ENCODE measurements around the gene BSPRY. TPM values are rescaled to one million over a fixed set of nuclear protein-coding genes. Genes with fewer than 3 reads are reported as not detected.
A peak's percentile ranks its signal among the peaks of the same experiment; 100 is the strongest.
"Not testable (repeated sequence)": the region's sequence is repeated elsewhere in the genome, so short reads cannot be mapped to it uniquely, and the experiment has no call there.

BSPRY gene
- total and polyA plus RNA-seq, 4 donors, result 8.8 to 12.7 (median 11.0) TPM

DNA sequence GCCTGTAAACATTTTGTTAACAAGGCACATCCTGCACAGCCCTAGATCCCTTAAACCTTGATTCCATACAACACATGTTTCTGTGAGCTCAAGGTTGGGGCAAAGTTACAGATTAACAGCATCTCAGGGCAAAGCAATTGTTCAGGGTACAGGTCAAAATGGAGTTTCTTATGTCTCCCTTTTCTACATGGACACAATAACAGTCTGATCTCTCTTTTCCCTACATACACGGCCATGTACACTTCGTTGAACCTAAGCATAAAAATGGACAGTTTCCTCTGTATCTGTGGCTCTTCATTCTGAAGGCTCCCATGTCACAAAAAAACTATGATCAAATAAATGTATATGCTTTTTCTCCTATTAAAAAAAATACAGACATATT is 30.5 kb downstream of the BSPRY start:
- not testable (repeated sequence) for H3K9ac ChIP-seq (ENCODE audit: insufficient read depth in 1 of 2, low read length in 2 of 2); DNase-seq; H3K4me1 ChIP-seq (ENCODE audit: control insufficient read depth in 5 of 5, insufficient read depth in 5 of 5, low read length in 5 of 5); H3K27ac ChIP-seq (ENCODE audit: low read depth in 1 of 2, low read length in 1 of 2); H3K9me3 ChIP-seq (ENCODE audit: control insufficient read depth in 4 of 4, insufficient read depth in 3 of 4, low read length in 3 of 4); ATAC-seq (ENCODE audit: insufficient read depth, low FRiP score); H3K36me3 ChIP-seq (ENCODE audit: control insufficient read depth in 4 of 4, insufficient read depth in 4 of 4, low read length in 4 of 4); H3K27me3 ChIP-seq (ENCODE audit: control insufficient read depth in 3 of 3, insufficient read depth in 3 of 3, low read length in 2 of 3); H3K4me3 ChIP-seq
- WGBS, 2 donors, result 90 to 93% methylated on average over 2 of the region's 2 CpGs

DNA sequence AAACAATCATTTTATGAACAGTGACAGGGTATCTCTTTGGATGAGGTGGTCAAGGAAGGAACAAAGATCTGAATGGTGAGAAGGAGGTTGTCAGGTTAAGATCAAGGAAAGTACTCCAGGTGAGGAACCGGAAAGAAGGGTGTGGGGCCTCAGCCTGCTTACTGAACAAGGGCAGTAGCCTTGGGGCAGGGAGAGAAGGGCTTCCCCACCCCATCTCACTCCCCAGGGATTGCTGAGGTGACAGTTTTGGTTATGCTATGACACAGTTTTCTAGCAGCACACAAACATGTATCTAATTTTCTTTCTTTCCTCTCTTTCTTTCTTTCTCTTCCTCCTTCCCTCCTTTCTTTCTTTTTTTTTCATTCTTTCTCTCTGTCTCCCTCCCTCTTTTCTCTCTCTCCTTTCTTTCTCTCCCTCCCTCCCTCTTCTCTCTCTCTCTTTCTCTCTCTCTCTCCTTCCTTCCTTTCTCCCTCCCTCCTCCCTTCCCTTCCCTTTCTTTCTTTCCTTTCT is 31.6 kb downstream of the BSPRY start:
- DNase-seq, result no peak
- 43 to 53% methylated on average over 1 of the region's 1 CpG for WGBS, 2 donors

DNA sequence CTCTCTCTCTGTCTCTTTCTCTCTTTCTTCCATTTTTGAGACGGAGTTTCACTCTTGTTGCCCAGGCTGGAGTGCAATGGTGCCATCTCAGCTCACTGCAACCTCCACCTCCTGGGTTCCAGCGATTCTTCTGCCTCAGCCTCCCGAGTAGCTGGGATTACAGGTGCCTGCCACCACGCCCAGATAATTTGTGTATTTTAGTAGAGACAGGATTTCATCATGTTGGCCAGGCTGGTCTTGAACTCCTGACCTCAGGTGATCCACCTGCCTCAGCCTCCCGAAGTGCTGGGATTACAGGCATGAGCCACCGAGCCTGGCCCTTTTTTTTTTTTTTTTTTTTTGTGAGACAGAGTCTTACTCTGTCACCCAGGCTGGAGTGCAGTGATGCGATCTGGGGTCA is 32.1 kb downstream of the BSPRY start:
- H3K9ac ChIP-seq (ENCODE audit: insufficient read depth in 1 of 2, low read length in 2 of 2); H3K4me3 ChIP-seq; H3K9me3 ChIP-seq (ENCODE audit: control insufficient read depth in 4 of 4, insufficient read depth in 3 of 4, low read length in 3 of 4); ATAC-seq (ENCODE audit: insufficient read depth, low FRiP score); H3K36me3 ChIP-seq (ENCODE audit: control insufficient read depth in 4 of 4, insufficient read depth in 4 of 4, low read length in 4 of 4); DNase-seq; H3K27me3 ChIP-seq (ENCODE audit: control insufficient read depth in 3 of 3, insufficient read depth in 3 of 3, low read length in 2 of 3); H3K27ac ChIP-seq (ENCODE audit: low read depth in 1 of 2, low read length in 1 of 2); H3K4me1 ChIP-seq (ENCODE audit: control insufficient read depth in 5 of 5, insufficient read depth in 5 of 5, low read length in 5 of 5): not testable (repeated sequence)
- 81 to 88% methylated on average over 6 to 7 of the region's 7 CpGs for WGBS, 2 donors

More for the DNA sequence above, 31.6 kb downstream of the BSPRY start:
- Histone ChIP-seq H3K9ac (ENCODE audit: insufficient read depth in 1 of 2, low read length in 2 of 2) (no peak overlapping the region), H3K27me3 (ENCODE audit: control insufficient read depth in 3 of 3, insufficient read depth in 3 of 3, low read length in 2 of 3) (no peaks in the 10 kb centered on the region), H3K27ac (ENCODE audit: low read depth in 1 of 2, low read length in 1 of 2) (no peak overlapping the region), H3K4me1 (ENCODE audit: control insufficient read depth in 5 of 5, insufficient read depth in 5 of 5, low read length in 5 of 5) (peaks cover 0 to 4% (median 0%) of the 10 kb centered on the region in 5 donors), H3K4me3 (no peak overlapping the region), H3K9me3 (ENCODE audit: control insufficient read depth in 4 of 4, insufficient read depth in 3 of 4, low read length in 3 of 4) (no peaks in the 10 kb centered on the region), H3K36me3 (ENCODE audit: control insufficient read depth in 4 of 4, insufficient read depth in 4 of 4, low read length in 4 of 4) (no peaks in the 10 kb centered on the region)
- TF ChIP-seq CTCF (IDR thresholded peaks at IDR 0.05; ENCODE audit: control extremely low read depth, extremely low read depth), result no peak
- no peak for ATAC-seq (ENCODE audit: insufficient read depth, low FRiP score)

GRCh38 chr9:113381909-113382411 is 32.6 kb downstream of the BSPRY start:
- Histone ChIP-seq H3K36me3 (ENCODE audit: control insufficient read depth in 4 of 4, insufficient read depth in 4 of 4, low read length in 4 of 4) (peaks cover 0 to under 1% (median 0%) of the 10 kb centered on the region in 4 donors), H3K27ac (ENCODE audit: low read depth in 1 of 2, low read length in 1 of 2) (no peak overlapping the region)

More at GRCh38 chr9:113381909-113382411, 32.6 kb downstream of the BSPRY start:
- ATAC-seq (ENCODE audit: insufficient read depth, low FRiP score) (no peak), DNase-seq (peak; percentile 52 to 83 (median 55))
- H3K9me3 ChIP-seq (ENCODE audit: control insufficient read depth in 4 of 4, insufficient read depth in 3 of 4, low read length in 3 of 4), result no peaks in the 10 kb centered on the region
- H3K9ac ChIP-seq (ENCODE audit: insufficient read depth in 1 of 2, low read length in 2 of 2), result no peak overlapping the region
- WGBS, 2 donors, result 71 to 83% methylated on average over 8 of the region's 8 CpGs
- TF ChIP-seq CTCF (IDR thresholded peaks at IDR 0.05; ENCODE audit: control extremely low read depth, extremely low read depth), result no peak
- H3K4me1 ChIP-seq (ENCODE audit: control insufficient read depth in 5 of 5, insufficient read depth in 5 of 5, low read length in 5 of 5), result peaks cover 0 to 3% (median 0%) of the 10 kb centered on the region in 5 donors
- H3K27me3 ChIP-seq (ENCODE audit: control insufficient read depth in 3 of 3, insufficient read depth in 3 of 3, low read length in 2 of 3), result no peaks in the 10 kb centered on the region
- no peak overlapping the region for H3K4me3 ChIP-seq
